M059J (cell line): ENCODE measurements around the gene NDST1. TPM values are rescaled to one million over a fixed set of nuclear protein-coding genes. Genes with fewer than 3 reads are reported as not detected.

Source experiments
- DNase-seq: peaks from one replicate; pipeline ENCODE4 v3.0.0-alpha.2; 2012; ENCODE audit warnings: low read depth
- total RNA-seq: library from RNA; depleted of rRNA; stranded (reverse); fragments of >200 nt; shearing (Covaris generic); gene quantifications from 2 replicates; pipeline ENCODE4 v1.2.3, GENCODE V29; 2014; rRNA removed

Gene NDST1
- total RNA-seq, 1 experiment from 2014 or later: 44.2 TPM

DNA sequence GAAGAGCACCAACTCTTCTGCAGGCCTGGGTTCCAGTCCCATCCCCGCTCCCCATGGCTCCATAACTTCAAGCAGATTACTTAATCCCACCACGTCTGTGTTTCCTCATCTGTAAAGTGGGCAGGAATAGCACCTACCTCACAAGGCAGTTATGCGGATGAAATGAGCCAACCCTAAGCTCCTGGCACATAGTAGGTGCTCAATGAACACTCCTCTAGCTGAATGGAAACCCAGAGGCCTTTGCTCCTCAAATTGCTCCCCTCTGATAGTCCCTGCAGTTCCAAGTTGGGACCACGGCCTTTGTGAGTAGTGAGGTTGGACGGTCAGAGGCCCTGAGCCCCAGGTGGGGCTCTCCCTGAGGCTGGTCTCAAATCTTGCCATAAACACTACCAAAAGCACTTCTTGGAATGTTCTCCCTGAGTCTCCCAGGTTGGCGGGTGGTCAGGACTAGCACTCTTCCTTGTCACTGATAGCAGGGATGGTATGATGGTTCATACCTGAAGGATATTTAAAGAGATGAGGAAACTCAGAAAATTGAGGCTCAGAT, 97.0 kb downstream of the NDST1 start:
- no peak for DNase-seq

DNA sequence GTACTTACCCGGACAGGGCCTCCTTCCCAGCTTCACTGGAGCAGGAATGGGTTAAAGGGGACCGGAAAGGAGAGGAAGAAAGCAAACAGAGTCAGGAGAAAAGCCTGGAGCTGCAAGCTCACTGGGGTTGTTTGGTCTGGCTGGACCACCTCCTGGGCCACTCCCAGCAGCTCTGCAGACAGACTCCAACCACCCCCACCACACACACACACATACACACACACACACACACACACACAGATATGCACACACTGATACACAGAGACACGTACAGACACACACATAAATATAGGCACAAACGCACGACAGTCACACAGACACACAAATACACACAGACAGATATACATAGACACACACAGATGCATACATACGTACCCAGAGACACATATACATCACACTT, 97.6 kb downstream of the NDST1 start:
- DNase-seq: no peak

DNA sequence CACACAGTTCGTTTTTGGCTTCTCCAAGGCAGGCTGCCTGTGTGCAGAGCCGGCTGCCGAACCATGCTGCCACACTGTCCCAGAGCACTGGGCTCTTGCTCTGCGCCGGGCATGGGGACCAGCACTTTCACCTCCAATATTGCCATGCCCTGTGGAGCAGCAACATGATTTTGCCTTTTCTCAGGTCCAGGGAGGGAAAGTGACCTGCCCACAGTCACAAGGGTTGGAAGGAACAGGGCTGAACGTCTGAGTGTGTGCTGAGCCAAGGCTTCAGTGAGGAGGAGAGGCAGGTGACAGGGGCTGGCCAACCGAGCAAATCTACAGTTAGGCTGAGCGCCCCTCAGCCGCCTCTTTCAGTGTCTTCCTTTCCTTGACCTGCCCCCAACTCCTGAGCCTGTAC, 98.5 kb downstream of the NDST1 start:
- DNase-seq: no peak

DNA sequence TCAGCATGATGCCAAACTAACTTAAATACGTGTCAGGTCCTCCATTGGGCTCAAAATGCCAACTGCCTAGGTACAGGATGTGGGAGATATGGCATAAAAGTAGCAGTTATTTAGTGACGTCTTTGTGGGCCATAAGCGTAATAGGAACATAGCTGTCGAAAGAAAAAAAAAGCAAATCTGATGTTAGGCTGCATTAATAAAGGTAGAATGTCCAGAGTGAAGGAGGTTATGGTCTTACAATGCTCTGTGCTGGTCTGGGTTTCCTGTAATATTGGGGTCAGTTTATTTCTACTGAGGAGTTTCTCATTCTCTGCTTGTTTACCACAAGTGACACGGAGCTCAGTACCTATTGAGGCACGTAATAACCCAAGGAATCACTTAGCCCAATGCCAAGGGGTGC, 99.2 kb downstream of the NDST1 start:
- no peak for DNase-seq

Other genes with a start within 250 kb of the NDST1 start
- gene CAMK2A, start 218.4 kb upstream of the NDST1 start, total RNA-seq: 0.17 and 1.0 TPM in 2 replicates
- 32.7 and 51.2 TPM in 2 replicates for gene ARSI, start 205.2 kb upstream of the NDST1 start, total RNA-seq
- gene TCOF1, start 150.4 kb upstream of the NDST1 start, total RNA-seq: 21.4 and 33.7 TPM in 2 replicates
- 1.8 and 6.0 TPM in 2 replicates for gene CD74, start 95.2 kb upstream of the NDST1 start, total RNA-seq
- gene RPS14, start 58.4 kb upstream of the NDST1 start, total RNA-seq: 1,412 and 1,643 TPM in 2 replicates
- gene SYNPO, start 132.5 kb downstream of the NDST1 start, total RNA-seq: 3.1 and 5.6 TPM in 2 replicates
- gene MYOZ3, start 153.1 kb downstream of the NDST1 start, total RNA-seq: 0.25 and 0.34 TPM in 2 replicates
- 38.8 and 39.3 TPM in 2 replicates for gene RBM22, start 192.9 kb downstream of the NDST1 start, total RNA-seq